GM21447 (cell line): ENCODE results near the gene RILP.

Source experiments
- ATAC-seq: cut with Tn5 transposase; IDR thresholded peaks from one replicate; pipeline ENCODE4 v1.9.1; 2021; ENCODE audit not compliant: unreplicated experiment

RILP gene

GRCh38 chr17:1604831-1605528, 44.7 kb downstream of the RILP start:
- no peak for ATAC-seq

GRCh38 chr17:1601571-1601970, 48.1 kb downstream of the RILP start:
- no peak for ATAC-seq

DNA sequence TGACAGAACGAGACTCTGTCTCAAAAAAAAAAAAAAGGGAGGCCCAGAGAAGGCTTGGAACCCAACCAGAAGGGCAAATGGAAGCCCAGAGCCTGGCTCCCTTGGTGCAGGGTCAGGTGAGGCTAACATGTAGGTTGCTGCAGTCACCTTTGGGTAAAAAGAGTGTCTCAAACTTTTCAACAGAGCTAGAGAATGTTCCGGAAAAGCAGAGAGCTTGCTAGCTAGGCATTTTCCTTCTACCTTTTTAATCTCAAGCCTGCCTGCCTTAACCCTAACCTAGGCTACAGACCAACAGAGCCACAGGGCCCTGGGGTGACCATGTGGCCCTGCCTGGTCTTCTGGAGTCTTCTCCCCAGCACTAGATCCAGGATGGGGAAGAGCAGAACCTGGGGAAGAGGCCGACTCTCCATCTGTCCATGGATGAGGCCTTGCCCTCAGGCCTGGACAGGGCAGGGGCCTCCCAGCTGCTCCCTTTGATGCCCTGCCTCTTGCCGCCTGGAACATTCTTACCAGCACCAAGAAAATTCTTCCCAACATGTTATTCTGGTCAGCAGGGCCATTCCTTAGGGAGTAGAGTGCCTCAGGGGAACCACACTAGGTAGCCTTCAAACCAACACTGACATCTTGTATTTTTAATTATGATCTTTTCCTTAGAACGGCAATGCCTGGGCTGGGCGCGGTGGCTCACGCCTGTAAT, 51.1 kb downstream of the RILP start:
- ATAC-seq = no peak

DNA sequence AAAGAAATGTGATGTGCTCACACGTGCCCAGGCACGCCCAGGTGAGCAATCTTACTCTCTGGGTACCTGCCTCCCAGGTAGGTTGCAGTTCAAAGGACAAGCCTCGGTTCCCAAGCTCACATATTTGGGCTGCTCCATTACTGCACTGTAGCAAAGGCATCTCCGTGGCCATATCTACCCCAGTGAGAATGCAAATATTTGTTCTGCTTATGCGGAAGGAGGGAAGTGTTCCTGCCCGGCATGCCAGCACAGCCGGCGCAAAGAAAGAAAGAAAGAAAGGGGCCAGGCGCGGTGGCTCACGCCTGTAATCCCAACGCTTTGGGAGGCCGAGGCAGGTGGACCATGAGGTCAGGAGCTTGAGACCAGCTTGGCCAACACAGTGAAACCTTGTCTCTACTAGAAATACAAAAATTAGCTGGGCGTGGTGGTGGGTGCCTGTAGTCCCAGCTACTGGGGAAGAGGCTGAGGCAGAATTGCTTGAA, 51.8 kb downstream of the RILP start:
- ATAC-seq = no peak
